HG03097 (cell line): ENCODE measurements around the gene CDKAL1.
"Not testable (repeated sequence)": the region's sequence is repeated elsewhere in the genome, so short reads cannot be mapped to it uniquely, and the experiment has no call there.

Experiments
- ATAC-seq: cut with Tn5 transposase; IDR thresholded peaks from one replicate; pipeline ENCODE4 v1.9.1; 2021; ENCODE audit not compliant: unreplicated experiment, low FRiP score

Gene CDKAL1

DNA sequence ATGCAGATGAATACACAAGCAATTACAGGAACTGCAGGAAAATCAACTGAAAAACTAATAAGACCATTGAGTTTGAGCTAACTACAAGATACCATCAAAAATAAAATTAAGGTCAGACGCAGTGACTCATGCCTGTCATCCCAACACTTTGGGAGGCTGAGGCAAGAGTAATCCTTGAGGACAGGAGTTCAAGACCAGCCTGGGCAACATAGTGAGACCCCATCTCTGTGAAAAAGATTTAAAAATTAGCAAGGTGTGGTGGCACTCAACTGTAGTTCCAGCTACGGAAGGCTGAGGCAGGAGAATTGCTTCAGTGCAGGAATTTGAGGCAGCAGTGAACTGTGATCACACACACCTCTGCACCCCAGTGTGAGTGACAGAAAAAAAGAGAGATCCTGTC is 639.4 kb downstream of the CDKAL1 start:
- ATAC-seq, result no peak

DNA sequence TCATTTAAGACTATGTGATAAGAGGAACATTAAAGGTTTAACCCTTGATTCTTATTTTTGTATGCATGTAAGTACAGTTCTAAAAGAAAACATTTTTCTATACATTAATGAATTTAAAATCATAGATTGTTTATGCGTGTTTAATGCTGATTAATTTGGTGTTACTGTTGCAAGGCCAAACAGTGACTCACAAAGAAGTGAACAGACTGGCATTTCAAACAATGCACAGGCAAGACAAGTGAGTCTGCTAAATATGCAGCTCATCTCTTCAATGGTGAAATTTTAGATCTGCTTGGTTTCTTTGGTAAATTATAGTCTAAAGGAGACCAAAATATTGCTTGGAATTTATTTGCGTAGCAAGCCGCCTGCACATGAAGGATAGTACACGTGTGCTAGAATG is 641.9 kb downstream of the CDKAL1 start:
- no peak for ATAC-seq

DNA sequence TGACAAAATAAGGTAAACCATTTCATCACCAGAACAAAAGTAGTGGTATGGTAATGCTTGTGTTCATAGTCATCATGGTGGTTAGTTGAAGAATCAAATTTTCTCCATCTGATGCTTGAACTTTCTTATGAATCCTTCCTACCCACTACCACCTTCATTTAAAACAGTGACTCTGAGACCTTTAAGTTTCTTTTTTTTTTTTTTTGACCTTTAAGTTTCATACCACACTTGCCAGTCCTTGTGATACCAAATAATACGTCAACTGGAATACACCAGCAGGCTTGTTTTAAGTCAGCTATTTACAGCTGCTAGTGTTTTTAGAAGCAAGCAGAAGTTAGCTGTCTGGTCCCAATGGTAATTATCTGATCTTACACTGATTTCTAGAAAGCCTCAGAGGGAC is 645.9 kb downstream of the CDKAL1 start:
- ATAC-seq, result peak; percentile 62

DNA sequence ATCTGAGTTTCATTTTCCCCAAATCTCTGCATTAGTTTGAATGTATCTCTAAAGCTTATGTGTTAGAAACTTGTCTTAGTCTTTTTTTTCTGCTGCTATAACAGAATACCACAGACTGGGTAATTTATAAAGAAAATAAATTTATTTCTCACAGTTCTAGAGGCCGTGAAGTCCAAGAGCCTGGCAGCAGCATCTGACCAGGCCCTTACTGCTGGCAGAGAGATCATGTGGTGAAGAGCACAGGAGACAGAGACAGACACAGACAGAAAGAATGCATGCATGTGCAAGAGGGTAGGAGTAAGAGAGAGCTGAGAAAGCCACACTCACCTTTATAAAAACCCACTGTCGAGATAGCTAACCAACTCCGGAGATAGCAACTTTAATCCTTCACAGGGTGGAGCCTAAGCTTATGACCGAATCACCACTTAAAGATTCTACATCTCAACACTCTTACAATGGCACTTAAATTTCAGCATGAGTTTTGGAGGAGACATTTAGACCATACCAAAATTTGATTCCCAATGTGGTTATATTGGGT is 646.6 kb downstream of the CDKAL1 start:
- no peak for ATAC-seq

DNA sequence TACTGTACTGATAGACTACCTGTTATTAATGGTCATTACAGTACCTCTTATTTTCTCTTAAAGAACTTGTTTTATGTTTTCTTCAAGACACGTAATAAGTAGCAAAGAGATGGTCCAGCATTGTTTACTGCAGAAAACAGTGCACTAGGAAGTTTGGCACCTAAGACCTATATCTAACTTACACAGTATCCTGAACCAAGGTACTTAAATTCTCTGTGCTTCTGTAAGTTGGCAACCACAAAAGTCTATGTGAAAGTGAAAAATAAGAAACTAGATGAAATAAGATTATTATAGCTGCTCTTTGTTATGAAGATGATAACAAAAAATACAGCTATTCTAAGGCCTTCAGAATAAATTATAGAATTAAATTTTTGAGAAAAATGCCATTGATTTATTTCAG is 647.6 kb downstream of the CDKAL1 start:
- ATAC-seq, result peak; percentile 41

DNA sequence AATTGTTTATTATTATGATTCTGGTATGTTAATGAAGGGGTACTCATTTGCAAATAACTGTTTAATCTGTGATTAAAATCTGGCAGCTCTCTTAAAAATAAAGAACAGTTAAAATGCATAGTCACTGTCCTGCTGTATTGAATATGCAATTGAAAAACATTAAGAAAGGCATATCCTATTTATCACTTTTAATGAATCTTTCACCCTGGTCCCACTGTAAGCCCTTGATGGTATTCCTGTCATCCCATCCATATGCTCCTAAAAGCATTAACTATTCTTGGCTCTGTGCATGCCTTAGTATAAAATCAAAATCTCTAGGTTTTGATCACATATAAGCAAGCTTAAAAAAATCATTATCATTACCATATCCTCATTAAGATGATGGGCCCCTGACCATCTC is 648.3 kb downstream of the CDKAL1 start:
- ATAC-seq, result no peak

DNA sequence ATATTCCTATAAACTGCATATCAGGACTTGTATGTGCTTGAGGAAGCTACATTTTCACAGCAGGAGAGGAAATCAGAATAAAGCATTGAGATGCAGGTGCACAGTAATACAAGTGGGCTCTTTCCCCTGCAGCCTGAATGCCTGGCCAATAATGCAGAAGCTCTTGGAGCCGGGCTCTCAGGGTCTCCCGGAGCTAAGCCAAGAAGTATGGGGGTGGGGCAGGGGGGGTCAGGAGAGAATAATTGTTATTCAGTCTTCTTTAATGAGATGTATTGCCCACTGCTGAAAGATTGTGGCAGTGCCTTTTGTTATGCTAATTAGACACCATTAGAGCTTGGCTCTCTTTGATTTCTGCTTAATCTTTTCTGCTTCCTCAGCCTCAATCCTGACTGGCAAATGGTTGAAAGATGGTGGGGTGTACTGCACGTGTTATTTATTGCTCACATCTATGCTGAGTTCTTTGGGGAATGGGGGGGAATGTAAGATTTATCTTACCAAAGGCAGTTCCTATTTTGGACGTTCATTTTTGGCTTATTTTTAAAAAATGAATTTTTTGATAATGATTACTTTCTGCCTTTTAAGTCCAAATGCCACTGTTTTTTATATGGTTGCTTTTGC is 651.7 kb downstream of the CDKAL1 start:
- ATAC-seq, result no peak

DNA sequence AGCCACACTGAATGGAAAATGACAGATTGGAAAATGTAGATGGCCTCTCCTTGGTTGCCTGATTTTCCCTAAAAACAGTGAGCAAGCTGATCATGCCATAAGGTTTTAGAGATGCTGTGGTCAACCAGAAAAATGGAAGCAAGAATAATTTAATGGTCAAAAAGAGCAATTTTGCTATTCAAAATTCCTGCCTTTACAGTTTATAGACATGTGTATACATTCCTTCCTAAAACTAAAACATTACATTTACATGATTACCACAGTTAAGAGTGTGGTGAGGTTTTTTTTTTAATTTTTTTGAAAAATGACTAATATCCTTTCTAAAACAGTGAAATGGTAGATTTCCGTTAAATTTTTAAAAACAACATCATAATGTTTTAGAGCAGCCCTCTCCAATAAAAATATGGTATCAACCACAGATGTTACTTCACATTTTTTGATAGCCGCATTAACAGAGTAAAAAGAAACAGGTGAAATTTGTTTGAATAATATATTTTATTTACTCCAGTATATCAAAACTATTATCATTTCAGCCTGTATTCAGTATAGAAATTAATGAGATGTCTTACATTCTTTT is 652.3 kb downstream of the CDKAL1 start:
- ATAC-seq, result no peak

DNA sequence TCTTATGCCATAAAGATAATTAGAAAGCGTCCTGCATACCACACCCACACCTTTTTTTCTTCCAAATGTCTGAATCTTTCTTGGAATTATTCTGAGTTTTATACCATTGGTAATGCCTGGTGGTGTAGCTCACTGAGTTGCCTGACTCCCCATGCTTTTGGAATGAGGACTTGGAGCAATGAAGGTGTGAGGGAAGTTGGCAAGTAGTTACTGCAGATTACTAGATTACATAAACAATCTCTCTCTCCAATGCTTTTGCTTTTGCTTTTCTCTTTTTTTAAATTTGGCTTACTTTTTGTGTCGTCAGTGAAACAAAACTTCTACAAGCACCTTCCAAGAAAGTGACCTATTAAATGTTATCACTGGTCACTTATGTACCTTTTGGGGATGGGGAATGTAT is 653.2 kb downstream of the CDKAL1 start:
- no peak for ATAC-seq

DNA sequence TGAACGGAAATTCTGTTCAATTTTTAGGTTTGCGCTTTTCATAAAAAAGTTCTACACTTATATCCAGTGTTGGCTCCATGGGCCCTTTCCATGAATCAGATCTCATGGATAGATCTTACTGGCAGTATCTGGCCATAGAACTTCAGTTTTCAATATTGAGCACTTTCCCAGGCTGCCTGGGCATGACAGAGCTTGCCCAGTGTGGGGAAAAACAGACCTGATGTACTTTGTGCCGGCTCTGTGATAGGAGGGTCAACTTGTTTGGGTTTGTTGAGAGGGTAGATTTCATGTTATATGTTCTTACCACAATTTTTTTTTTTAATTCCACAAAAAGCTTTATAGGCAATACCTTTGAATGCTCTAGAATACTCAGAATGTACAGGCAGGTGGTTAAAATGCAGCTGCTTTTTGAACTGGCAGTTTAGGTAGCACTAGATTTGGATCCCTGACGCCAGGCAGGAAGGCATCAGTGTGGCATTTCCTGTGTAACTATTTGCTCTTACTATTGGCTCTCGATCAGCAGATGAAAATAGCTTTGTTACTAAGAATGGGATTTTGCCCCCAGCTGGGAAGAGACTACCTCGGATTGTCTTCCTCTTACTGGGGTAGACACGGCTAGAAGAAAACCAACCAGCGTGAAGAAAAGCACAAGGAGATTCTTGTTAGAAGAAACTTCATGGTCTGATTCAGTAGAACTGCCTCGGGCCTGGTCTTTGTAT is 654.4 kb downstream of the CDKAL1 start:
- peak; percentile 75 for ATAC-seq

DNA sequence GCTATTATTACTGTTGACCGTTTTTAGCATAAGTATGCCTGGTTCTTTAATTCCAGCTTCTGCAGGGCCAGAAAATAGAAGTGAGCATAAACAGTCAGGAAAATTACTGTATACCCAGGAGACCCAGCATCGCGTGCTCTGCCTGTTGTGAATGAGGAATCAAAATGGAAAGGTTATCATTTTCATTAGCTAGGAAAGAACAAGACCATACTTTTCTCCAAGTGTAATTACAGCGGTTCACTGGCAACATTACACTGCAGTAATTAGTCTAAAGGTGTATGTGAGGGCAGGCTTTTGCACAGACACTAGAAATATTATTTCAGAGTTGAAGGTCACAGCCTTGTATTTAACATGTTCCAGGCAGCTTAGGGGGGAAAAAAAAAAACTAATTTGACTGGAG is 655.5 kb downstream of the CDKAL1 start:
- no peak for ATAC-seq

DNA sequence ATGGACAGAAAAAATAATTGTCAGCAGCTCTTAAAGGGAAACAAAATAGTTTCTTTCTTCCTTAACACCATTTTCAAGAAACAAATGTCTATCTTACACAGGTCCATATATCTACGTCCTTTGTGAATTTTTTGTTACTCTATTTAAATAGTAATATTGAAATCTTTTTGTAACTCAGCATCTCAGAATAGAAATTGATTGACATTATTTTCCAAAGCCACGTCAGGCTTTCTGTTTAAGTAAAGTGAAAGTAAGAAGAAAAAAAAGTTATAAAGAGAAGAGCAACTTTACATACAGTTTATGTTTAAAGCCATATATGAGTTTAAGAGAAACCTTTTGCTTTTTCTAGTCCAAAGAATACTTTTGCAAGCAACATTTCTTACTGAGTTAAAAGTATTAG is 656.4 kb downstream of the CDKAL1 start:
- ATAC-seq, result no peak

DNA sequence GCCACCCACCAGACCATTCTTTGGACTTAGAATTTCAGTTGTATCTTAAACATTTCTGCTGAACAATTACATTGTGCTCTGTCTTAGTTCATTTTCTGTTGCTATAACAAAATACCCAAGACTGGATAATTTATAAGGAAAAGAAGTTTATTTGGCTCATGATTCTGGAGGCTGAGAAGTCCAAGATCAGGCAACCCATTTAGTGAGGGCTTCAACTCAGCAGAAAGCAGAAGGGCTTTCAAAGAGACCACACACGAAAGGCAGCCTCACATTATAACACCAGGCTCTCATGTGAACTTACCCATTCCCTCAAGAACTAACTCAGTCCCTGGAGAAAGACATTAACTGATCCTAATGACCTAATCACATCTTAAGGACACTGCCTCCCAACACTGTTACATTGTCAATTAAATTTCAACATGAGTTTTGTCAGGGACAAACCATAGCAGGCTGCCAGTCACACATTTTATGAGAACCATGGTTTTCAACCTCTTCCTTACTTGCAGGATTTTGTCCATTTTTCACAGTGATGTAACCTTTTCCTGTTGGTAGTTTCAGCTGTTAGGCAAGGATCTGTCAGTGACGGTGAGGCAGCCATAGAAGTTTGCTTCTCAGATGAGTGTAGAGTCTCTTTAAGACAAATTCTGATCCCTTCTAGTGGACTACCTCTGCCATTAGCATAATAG is 659.7 kb downstream of the CDKAL1 start:
- no peak for ATAC-seq

DNA sequence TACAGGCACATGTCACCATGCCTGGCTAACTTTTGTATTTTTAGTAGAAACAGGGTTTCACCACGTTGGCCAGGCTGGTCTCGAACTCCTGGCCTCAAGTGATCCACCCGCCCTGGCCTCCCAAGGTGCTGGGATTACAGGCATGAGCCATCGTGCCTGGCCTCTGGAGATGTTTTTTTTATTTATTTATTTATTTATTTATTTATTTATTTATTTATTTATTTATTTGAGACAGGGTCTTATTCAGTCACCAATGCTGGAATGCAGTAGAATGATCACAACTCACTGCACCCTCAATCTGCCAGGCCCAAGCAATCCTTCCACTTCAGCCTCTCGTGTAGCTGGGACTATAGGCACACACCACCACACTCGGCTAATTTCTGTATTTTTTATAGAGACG is 661.0 kb downstream of the CDKAL1 start:
- not testable (repeated sequence) for ATAC-seq

DNA sequence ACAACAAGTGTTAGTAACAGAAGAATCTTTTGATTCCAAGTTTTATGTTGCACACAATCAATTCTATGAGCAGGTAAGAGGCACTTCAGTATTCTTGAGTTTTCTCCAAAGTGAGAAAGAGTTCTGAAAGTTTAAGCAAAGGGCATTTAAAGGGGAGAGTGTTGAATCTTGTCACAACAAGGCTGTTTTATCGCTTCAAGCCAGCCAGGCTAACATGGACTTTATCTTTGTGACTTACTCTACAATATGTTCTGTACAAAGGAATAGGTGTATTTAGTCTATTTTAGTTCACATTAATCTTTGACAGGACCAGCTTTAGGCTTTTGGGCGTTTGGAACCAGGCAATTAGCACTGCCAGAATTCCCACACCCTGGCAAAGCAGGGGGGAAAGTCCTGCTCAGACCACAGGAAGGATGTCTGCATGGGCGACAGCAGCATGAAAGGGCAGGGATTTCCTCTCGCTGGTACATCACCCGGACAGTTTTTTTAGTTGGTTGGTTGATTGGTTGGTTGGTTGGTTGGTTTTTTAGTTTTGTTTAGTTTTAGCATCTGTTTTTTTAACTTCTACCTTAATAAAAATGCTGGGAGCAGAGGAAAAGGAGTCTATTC is 663.9 kb downstream of the CDKAL1 start:
- ATAC-seq, result no peak

DNA sequence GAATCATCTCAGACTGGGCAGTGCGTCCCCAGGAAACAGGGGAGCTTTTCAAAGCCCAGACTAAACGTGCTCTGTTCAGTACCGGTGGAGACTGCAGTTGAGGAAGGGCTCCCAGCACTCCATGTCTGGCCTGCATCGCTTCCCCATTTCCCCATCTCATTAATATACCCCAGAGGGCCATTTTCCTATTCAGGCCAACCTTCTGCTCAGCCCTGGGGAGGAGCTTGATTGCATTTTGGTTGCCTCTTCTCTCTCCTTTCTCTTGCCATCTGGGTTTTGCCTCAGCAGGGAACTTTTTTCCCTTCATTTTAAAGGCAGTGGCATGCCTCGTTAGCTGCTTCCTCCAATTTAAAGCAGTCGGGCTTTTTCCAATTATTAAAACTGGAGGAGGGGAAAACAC is 665.0 kb downstream of the CDKAL1 start:
- ATAC-seq, result no peak

DNA sequence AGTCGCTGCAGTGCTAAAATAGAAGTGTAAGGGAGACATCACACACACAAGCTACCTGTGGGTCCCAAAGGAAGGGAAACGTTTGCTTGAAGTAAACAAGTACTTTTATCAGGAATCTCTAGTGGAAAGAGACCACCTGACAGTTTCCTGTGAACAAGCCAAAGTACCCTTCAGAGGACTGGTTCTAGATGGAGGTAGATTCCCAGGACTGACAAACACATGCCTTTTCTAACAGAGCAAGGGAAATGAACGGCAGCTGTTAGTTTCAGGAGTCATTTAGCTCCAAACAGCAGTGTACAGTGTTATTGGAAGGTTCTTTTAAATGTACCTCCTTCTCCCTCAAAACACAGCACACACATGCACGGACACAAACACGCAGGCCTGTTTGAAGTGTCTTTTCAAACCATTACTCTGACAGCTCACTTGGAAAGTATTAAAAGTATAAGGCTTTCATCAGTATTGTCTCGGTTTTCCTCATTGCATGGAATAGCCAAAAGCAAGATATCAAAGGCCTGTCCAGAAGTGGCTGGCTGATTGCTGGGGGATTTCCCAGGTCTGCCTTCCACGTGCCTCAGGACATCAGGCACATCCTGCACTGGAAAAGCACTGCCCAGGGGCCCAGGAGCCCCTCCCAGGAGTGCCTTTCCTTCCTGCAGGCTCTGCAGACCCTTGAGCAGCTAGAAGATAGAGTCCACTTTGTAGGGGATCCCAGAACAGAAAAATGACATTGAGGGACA is 666.0 kb downstream of the CDKAL1 start:
- ATAC-seq, result no peak

DNA sequence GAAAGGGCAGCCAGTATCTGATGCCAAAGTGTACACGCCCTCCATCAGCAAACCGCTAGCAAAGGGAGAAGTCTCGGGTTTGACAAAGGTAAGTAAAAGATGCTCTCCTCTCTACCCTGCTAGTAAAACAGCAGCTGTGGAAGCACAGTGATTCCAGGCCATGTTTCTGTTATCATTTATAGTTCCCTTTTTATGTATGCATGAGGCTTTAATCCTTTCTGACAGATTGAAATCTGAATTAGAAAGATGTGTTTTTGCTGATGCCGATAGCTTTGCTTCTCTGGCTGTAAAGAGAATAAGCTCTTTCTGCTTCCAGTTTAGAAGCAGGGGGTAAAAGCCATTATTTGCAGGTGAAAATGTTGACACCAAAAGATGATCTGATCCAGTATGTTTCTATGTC is 666.9 kb downstream of the CDKAL1 start:
- ATAC-seq, result no peak

DNA sequence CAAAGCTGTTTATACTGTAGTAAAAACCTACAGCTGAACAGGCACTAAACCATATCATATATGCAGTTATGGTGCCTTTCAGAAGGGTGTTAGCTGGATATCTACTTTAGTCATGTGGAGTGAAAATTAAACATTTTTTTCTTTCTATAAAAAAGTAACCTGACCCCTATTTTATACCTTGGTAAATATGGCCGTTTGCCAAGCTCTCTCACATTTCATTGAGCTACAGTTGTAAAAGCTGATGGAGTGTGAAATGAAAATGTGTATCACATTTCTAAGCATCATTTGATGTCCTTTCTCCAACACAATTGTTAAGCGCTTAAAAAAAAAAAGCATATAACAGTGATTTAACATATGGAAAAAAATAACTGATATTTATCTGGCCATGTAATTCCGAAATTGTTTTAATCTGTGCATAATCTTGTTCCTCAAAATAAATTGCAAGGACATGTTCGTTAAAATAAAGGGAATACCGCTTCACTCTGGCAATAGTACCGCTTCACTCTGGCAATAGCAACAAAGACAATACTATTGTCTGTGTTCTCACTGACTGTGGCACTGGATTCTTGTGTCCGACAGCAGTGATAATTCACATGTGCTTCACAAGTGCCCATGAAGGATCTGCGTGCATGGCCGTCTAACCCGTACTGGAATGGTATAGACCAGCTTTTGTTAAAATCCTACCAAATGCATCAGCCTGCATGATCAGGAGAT is 667.5 kb downstream of the CDKAL1 start:
- no peak for ATAC-seq

DNA sequence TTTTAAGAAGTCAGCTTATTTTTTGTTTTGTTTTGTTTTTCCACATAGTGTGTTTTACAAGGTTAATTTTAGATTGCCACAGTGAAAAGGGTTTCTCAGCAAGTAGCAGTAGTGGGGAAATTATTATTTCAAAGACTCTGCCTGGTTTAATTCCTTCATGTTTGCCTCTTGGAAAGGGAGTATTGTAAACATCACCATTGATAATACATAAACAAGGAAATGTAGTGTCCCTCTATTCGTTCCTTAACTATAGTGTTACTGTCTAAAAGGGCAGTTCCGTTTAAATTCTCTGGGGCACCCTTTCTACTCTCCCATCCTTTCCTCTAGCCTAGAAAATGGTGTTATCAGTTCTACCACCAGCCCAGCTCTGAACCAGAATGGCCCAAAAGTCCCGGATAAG is 668.3 kb downstream of the CDKAL1 start:
- ATAC-seq, result no peak
